CD4-positive, alpha-beta T cell treated with Interleukin-1 beta for 1 hour (primary cell): Measurements from ENCODE around the gene DUOXA2.

ENCODE experiments used
- DNase-seq, 2 donors: peaks; one replicate each; pipeline ENCODE4 v3.0.0-alpha.2; 2020 to 2022

Gene DUOXA2

DNA sequence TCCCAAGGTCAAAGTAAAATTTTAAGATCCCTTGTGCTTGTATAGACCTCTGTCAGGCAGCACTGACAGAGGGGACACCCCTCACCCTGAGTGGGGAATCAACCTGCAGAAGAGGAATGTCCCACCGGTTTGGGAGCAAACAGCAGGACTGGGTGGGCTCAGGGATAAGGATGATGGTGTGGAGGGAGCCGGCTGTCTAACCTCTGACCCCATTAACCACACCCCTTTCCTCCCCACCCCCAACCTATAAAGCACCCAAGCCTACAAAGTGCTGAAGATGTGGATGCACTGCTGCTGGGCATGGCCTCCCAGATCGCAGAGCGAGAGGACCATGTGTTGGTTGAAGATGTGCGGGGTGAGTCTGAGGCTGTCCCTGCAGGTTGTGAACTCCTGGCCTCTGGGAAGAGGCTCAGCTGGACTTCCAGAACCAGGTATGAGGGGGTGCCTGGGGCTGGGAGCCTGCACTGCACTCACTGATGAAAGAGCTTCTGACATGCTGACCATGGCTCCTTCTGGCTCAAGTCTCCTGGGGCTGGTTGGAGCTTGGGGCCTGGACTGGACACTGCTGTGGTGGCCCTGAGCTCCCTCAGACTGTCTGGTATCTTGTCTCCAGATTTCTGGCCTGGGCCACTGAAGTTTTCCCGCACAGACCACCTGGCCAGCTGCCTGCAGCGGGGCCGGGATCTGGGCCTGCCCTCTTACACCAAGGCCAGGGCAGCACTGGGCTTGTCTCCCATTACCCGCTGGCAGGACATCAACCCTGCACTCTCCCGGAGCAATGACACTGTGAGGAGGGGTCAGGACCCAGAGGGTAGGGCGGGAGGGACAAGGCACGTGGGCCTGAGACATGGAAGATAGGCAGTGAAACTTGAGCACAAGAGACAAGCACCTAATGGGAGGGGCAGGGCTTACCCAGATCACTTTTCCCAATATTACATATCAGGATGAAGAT, 25.0 kb downstream of the DUOXA2 start:
- DNase-seq: no peak

DNA sequence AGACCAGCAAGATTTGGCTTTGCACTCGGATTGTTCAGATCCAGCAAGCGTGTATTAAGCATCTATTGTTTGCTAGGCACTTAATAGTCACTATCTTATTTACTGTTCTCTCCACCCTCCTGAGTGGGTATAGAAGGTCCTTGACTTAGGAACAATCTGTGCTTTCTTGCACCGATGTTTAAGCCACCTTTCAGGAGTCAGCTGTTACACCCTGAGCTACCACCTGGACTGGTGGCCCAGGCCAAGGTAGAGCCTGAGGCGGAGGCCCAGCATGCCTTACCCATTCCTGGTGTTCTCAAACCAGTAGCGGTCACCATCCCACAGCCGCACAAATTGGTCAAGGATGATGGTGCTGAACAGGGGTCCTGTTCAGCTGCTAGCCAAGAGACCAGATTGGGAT, 25.6 kb downstream of the DUOXA2 start:
- no peak for DNase-seq

DNA sequence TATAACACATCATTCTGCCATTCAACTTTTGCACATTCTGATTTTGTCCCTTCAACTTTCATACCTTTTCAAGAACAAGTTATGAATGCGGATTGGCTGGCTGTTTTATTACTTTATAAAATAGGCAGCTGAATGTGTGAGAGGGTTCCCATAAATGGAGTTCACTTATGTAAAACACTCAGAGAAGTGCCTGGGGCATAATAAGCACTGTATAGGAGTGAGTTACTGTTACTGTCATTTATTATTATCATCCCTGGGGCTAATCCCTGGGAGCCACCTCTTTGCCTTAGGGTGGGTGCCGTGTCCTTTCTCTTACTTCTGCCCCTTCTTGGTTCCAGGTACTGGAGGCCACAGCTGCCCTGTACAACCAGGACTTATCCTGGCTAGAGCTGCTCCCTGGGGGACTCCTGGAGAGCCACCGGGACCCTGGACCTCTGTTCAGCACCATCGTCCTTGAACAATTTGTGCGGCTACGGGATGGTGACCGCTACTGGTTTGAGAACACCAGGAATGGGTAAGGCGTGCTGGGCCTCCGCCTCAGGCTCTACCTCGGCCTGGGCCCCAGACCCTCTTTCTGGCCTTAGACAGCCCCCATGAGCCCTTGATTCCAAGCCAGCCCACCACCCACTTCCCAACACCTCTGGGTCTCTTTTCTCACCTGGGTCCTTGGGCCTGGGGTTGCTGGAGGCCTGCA, 26.6 kb downstream of the DUOXA2 start:
- no peak for DNase-seq

DNA sequence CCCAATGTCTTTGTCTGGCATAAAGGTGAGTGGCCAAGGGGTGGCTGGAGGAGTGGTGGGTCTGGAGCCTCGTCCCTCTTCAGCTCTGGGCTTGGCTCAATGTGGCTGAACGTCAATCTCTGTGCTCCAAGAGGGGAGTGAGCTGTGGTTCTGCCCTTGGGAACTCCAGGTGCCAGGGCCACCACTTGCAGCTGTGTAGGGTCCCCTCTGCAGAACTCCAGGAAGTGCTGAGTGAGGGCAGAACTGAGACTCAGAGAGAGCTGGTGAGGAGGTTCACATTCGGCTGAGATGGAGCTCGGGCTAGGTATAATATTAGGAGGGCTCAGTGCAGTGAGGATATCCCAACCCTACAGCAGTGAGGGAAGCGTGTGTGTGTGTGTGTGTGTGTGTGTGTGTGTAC, 27.3 kb downstream of the DUOXA2 start:
- DNase-seq: no peak

DNA sequence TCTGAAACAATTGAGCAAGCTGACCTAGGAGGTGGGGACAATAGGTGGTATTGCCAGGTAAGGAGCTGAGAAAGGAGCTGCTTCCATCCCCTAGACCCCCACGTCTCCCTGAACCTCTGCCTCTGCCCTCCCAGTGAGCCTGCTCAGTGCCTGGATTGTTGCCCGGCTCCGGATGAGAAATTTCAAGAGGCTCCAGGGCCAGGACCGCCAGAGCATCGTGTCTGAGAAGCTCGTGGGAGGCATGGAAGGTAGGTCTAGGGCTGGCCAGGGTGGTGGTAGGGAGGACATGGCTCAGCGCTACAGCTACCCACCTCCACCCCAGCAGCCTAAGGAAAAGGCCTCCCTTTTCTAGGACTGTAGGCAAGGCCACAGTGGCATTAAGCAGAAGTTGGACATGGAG, 28.9 kb downstream of the DUOXA2 start:
- DNase-seq: no peak

DNA sequence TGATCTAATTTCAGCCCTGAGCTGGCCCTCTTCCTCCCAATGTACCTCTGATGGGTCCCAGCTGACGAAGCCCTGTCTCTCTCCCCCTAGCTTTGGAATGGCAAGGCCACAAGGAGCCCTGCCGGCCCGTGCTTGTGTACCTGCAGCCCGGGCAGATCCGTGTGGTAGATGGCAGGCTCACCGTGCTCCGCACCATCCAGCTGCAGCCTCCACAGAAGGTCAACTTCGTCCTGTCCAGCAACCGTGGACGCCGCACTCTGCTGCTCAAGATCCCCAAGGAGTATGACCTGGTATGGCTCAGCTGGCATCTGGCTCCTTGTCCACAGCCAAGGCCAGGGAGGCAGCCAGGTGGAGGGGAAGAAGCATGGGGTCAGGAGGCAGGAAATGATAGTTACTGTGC, 29.8 kb downstream of the DUOXA2 start:
- no peak for DNase-seq

DNA sequence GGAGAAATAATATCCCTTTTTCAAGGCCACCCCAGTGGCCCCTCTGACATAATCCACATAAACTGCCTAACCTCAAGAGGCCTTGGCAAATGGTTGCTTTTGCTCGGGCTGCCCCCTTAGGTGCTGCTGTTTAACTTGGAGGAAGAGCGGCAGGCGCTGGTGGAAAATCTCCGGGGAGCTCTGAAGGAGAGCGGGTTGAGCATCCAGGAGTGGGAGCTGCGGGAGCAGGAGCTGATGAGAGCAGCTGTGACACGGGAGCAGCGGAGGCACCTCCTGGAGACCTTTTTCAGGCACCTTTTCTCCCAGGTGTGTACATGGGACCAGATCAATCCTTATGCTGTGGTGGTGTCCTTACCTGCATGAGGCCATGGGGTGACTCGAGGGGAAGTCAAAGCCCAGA, 30.6 kb downstream of the DUOXA2 start:
- no peak for DNase-seq

DNA sequence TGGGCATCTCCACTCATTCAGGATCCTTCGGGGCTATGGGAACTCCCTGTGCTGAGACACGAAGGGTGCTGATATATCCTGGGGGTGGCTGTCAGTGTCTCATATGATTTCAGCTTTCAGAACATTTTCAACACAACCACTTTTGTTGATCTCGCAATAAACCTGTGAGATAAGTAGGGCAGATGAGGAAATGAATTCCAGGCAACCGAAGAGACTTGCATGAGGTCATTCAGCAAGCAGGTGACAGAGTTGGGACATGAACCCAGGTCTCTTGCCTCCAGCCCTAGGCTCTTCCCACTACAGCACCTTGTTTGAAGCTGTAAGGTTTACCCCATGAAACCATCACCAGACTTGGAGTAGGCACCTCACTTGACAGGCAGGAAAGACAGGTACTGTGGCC, 32.3 kb downstream of the DUOXA2 start:
- no peak for DNase-seq

DNA sequence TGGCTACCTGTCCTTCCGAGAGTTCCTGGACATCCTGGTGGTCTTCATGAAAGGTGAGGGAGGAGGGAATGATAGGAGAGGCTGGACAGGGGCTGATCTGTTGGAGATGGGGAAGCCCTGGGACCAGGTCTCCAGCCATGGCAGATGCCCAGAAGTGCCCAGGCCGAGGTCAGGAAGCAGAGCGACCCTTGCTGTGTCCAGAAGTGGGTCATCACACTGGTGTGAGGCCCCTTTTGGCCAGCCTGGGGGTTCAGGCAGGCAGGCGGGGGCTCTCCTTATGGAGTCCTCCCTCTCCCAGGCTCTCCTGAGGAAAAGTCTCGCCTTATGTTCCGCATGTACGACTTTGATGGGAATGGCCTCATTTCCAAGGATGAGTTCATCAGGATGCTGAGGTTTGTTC, 33.5 kb downstream of the DUOXA2 start:
- DNase-seq: no peak

DNA sequence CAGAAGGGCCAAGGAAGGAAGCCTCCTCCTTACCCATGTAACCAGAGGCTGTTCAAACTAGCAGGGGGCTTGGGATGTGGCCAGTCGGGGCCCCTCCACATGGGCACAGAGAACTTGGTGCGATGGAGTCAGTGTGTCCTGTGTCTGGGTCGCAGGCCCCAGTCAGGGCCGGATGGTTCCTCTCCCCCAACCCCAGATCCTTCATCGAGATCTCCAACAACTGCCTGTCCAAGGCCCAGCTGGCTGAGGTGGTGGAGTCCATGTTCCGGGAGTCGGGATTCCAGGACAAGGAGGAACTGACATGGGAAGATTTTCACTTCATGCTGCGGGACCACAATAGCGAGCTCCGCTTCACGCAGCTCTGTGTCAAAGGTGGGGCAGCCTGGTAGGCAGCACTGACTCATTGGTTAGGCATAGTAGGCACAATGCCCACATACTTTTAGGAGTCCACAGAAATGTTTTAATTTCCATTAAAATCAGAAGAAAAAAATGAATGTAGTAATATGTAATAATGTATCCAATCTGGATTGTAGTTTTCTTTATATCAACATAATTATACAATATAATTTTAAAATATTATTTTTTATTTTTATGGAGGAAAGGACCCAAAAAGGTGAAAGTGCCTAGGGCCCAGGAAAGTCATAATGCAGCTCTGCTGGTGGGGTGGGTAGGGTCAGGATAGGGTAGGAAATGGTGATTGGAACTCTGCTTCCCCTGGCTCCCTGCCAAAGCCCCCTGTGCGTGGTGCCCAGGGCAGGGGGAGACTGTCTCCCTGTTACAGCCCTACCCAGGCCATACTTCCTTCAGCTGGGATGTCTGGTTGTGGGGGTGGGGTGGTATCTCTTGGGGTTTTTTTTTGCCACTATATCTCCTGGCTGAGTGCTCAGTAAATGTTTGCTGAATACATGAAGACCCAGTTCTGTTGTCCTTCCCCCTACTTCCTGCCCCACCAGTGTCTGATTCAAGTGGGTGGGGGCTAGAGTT, 34.2 kb downstream of the DUOXA2 start:
- DNase-seq: no peak

DNA sequence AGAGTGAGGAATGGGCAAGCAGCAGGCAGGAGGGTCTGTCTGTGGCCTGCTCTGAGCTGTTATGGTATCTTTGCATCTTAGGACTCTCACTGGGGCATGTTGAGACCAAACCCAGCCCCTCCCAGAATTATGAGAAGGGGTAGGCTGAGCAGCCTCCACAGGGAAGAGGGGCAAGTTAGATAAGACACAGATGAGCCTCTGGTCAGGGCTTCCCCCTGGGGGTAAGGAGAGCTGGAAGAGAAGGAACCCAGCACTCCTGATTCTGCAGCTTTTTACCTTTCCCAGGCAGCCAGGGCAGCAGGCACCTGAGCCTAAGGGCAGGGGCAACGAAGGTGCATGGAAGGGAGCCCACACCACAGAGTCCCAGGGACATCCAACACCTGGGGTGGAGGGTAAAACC, 34.9 kb downstream of the DUOXA2 start:
- DNase-seq: no peak

DNA sequence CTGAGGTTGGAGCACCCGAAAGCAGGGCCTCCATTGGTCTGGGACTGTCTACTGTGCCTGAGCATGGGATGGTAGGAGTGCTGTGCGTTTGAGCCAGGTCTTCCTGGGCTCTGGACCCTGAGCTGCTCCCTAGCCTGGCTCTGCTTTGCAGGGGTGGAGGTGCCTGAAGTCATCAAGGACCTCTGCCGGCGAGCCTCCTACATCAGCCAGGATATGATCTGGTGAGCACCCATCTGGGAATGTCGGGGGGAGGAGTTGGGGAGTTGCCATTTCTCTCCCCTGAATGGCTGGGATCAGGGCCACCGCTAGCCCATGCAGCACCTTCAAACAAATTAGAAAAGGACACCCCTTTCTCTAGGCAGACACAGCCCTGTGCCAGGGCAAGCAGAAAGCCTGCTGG, 36.4 kb downstream of the DUOXA2 start:
- DNase-seq: no peak

DNA sequence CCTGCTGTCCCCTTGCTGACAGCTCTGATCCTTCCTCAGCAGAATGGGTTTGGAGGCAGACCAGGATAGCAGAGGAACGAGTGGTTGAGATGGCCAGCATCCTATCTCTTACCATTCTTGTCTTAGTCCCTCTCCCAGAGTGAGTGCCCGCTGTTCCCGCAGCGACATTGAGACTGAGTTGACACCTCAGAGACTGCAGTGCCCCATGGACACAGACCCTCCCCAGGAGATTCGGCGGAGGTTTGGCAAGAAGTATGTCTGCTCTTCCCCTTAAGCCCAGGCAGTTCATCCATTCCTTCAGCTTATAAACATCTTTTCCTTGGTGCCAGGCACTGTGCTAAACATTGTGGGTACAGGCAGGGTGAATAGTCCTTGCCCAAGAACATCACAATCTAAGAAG, 36.9 kb downstream of the DUOXA2 start:
- DNase-seq: no peak

DNA sequence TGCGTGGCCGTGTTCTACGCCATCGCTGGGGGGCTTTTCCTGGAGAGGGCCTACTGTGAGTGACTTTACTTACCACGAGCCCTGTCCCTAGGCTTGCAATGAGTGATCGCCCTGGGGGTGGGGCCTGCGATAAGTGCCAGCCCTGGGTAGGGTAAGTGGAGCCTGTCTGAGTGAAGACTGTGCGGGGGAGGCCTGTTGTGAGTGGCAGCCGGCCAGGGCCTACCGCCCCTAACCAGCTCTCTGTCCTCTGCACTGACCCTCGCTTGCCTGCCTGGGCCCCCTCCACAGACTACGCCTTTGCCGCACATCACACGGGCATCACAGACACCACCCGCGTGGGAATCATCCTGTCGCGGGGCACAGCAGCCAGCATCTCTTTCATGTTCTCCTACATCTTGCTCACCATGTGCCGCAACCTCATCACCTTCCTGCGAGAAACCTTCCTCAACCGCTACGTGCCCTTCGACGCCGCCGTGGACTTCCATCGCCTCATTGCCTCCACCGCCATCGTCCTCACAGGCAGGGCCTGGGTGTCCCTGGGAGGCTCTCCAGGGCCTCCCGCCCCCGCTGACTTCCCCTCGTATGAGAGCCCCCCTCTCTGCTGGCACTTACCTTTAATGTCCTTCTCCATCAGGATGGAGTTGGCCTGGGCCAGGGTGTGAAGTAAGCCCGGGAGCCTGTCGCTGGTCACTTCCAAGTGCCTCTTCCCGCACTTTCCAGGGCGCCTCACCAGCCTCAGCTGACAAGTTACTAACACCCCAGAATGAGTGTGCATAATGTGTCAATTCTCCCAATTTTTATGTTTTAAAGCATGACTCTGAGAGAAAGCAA, 38.1 kb downstream of the DUOXA2 start:
- DNase-seq: no peak

DNA sequence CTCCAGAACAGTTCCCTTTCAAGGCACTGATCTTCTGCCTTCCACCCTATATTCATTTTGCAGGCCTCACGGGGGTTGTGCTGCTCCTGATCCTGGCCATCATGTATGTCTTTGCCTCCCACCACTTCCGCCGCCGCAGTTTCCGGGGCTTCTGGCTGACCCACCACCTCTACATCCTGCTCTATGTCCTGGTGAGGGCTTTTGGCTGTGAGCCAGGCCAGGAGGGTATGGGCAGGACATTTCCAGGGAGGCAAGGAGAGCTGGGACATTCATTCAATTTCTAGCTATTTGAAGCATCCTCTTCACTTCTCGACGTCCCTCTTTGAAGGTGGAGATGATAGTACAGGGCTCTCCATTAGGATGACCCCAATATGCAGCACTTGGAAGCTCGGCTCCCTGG, 41.6 kb downstream of the DUOXA2 start:
- DNase-seq: no peak

DNA sequence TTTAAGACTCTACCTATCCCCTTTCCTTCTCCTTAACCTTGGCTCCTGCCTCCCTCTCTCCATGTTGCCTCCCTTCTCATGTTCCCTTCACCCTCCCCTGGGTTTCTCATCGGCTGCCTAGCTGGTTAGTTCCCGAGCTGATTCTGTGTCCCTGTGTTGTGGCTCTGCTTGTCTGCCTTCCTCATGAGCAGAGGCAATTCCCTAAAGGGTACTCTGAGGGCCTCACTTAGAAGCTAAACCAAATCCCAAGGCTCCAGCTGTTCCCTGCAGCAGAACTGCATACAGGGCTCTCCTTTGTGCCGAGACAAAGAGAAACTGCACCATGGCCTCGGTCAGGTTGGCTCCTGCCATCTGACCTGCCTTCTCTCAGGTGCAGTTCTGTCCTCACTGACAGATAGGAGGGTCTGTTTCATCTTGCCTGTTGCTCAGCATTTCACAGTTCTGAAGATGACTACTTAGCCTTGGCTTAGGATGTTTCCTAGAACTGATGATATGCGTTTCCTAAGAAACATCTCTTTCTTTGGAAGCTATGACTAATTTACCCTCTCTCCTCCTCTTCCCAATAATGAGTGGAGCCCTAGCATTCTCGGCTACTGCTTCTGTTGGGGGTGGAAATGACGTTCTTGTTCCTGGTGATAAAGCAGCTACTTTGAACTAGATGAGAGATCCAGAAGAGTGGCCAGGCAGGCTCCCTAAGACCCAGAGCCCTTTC, 42.8 kb downstream of the DUOXA2 start:
- no peak for DNase-seq

DNA sequence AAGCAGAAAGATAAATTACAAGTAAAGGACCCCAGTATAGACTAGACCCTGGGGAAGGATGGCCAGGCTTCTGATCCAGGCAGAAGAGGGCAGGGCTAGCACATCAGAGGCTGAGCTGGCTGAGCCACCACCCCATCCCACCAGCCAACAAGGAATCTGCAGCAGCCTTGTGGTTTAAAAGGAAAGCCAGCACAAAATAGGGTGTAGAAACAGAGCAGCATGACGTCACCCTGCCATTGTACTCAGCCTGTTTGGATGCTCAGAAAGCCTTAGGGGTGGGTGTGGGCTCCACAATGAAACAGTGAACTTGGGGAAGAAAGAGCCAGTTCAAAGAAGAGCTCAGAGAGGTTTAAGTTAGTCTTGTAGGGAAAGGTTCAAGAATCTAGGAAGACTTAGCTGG, 43.8 kb downstream of the DUOXA2 start:
- no peak for DNase-seq

DNA sequence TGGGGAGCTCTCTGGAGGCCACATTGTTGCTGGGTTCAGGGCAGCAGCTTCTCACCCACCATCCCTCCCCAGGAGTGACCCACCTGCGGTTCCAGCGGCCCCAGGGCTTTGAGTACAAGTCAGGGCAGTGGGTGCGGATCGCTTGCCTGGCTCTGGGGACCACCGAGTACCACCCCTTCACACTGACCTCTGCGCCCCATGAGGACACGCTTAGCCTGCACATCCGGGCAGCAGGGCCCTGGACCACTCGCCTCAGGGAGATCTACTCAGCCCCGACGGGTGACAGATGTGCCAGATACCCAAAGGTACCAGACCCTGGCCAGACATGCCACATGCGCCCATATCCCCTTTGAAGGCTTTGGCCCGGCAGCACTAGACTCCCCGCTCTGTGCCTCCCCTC, 47.5 kb downstream of the DUOXA2 start:
- no peak for DNase-seq

DNA sequence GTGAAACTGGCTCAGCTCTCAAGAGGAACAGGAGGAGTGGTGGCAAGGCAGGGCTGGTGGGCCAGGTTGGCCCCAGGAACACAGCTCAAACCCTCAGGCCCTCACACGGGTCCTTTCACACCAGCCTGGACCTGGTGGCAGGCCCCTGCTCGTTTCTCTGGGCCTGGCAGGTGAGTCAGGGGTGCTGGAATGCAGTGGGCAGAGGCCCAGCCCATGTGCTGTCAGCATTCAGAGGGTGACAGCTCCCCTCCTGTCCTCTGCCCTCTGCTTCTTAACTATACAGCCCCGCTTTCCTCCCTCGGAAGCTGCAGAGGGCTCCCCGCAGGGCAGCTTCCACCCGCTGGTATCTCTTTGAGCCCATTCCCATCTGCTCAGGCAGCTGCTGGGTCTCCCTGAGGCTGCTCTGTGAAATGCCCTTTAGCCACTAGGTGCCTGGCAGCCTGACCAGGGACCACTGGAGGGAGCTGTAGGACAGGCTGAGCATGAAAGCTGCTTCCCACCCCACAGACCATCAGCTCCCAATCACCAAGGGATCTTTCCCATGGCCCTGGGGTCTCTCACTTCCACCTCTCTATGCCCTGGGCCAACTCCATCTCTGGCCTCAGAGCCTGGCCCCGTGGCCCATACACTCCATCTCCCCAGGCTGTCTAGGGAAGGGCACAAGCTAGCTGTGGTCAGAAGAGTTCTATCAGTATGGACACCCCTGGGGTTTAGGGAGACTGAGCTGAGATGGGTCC, 48.8 kb downstream of the DUOXA2 start:
- peak; percentile 69 to 73 for DNase-seq

DNA sequence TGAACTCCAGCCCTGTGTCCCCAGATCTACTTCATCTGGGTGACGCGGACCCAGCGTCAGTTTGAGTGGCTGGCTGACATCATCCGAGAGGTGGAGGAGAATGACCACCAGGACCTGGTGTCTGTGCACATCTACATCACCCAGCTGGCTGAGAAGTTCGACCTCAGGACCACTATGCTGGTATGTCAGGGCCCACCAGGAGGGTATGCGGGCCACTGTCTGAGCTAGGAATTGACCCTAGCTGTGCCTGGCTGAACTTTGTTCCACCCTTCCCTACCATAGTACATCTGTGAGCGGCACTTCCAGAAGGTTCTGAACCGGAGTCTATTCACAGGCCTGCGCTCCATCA, 49.4 kb downstream of the DUOXA2 start:
- DNase-seq: no peak

DNA sequence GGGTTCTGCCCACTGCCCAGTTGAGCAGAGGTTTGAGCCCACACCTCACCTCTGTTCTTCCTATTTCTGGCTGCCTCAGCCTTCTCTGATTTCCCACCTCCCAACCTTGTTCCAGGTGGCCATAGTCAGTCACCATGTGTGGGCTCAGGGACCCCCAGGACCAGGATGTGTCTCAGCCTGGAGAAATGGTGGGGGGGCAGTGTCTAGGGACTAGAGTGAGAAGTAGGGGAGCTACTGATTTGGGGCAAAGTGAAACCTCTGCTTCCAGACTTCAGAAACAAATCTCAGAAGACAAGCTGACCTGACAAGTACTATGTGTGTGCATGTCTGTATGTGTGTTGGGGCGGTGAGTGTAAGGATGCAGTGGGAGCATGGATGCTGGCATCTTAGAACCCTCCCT, 50.8 kb downstream of the DUOXA2 start:
- no peak for DNase-seq
